Breast epithelium (tissue), 3 donors: ENCODE results near the gene SDK2.

Source experiments
- CTCF ChIP-seq, 3 donors: fragments of 450-650 bp; IDR thresholded peaks; one replicate each; pipeline ENCODE4 v1.5.1; 2016 to 2017; ENCODE audit warnings: antibody characterized with exemption in 3 of 3, mild to moderate bottlenecking in 3 of 3, moderate library complexity in 3 of 3
- POLR2A ChIP-seq: fragments of 450-650 bp; IDR thresholded peaks from one replicate; pipeline ENCODE4 v1.6.1; 2016; ENCODE audit warnings: antibody characterized with exemption, mild to moderate bottlenecking, moderate library complexity
- POLR2AphosphoS5 ChIP-seq, 3 donors: sonication (generic); formaldehyde crosslinking; IDR thresholded peaks; one replicate each; pipeline ENCODE4 v1.6.1; 2017; ENCODE audit warnings: antibody characterized with exemption in 3 of 3

- TF ChIP-seq CTCF (IDR thresholded peaks at IDR 0.05) (no peak), POLR2AphosphoS5 (IDR thresholded peaks at IDR 0.05) (no peak), POLR2A (no peak)
These were observed 275.1 kb downstream of the SDK2 start for GRCh38 chr17:73369111-73369521.
